Astrocyte (in vitro differentiated cells and primary cell): ENCODE data around the gene EPHA6. TPM values are rescaled to one million over a fixed set of nuclear protein-coding genes. Genes with fewer than 3 reads are reported as not detected.

ENCODE experiments used
- DNase-seq: peaks from one replicate; pipeline ENCODE4 v3.0.0-alpha.2; 2010; ENCODE audit warnings: low read depth
- FAIRE-seq: peaks from 2 replicates; lab custom pipeline; 2011; peaks lifted over from hg19 to GRCh38; lab: Jason Lieb, UNC
- H2AFZ ChIP-seq: 2 replicates; pipeline ENCODE4 v1.6.0; 2012; ENCODE audit warnings: low read depth, low read length, inconsistent platforms
- H3K27ac ChIP-seq: 2 replicates; pipeline ENCODE4 v1.5.1; 2011; ENCODE audit warnings: low read depth, low read length, inconsistent platforms
- H3K27me3 ChIP-seq: 2 replicates; pipeline ENCODE4 v1.6.0; 2011; ENCODE audit warnings: low read length, inconsistent platforms; ENCODE audit not compliant: insufficient read depth
- H3K36me3 ChIP-seq: 2 replicates; pipeline ENCODE4 v1.5.1; 2011; ENCODE audit warnings: low read length, inconsistent platforms; ENCODE audit not compliant: insufficient read depth
- H3K4me1 ChIP-seq: 2 replicates; pipeline ENCODE4 v1.5.1; 2011; ENCODE audit warnings: low read length, inconsistent platforms; ENCODE audit not compliant: insufficient read depth
- H3K4me2 ChIP-seq: 2 replicates; pipeline ENCODE4 v1.6.0; 2012; ENCODE audit warnings: low read length, inconsistent platforms
- H3K4me3 ChIP-seq: 2 replicates; pipeline ENCODE4 v1.5.1; 2011; ENCODE audit warnings: low read depth, mild to moderate bottlenecking, low read length, inconsistent platforms; ENCODE audit not compliant: insufficient read depth
- H3K79me2 ChIP-seq: 2 replicates; pipeline ENCODE4 v1.6.0; 2012; ENCODE audit warnings: mild to moderate bottlenecking, low read length, inconsistent platforms; ENCODE audit not compliant: insufficient read depth
- H3K9ac ChIP-seq: 2 replicates; pipeline ENCODE4 v1.6.0; 2012; ENCODE audit warnings: mild to moderate bottlenecking, low read length, inconsistent platforms
- H3K9me3 ChIP-seq: 2 replicates; pipeline ENCODE4 v1.5.1; 2012; ENCODE audit warnings: low read depth, mild to moderate bottlenecking, low read length, inconsistent platforms; ENCODE audit not compliant: insufficient read depth
- H4K20me1 ChIP-seq: 2 replicates; pipeline ENCODE4 v1.6.0; 2012; ENCODE audit warnings: low read length, inconsistent platforms; ENCODE audit not compliant: insufficient read depth
- H3K27ac Mint-ChIP-seq: one replicate; pipeline ENCODE4 v1.8.0; 2021; ENCODE audit warnings: mild to moderate bottlenecking, mixed read lengths; ENCODE audit not compliant: unreplicated experiment
- H3K27me3 Mint-ChIP-seq: one replicate; pipeline ENCODE4 v1.8.0; 2021; ENCODE audit warnings: low read depth, mixed read lengths; ENCODE audit not compliant: unreplicated experiment
- H3K36me3 Mint-ChIP-seq: one replicate; pipeline ENCODE4 v1.8.0; 2021; ENCODE audit warnings: low read depth, mixed read lengths; ENCODE audit not compliant: unreplicated experiment
- H3K4me1 Mint-ChIP-seq: one replicate; pipeline ENCODE4 v1.8.0; 2021; ENCODE audit warnings: low read depth, mixed read lengths; ENCODE audit not compliant: unreplicated experiment
- H3K4me3 Mint-ChIP-seq: one replicate; pipeline ENCODE4 v1.8.0; 2021; ENCODE audit warnings: mild to moderate bottlenecking, moderate library complexity, mixed read lengths; ENCODE audit not compliant: unreplicated experiment
- H3K9me3 Mint-ChIP-seq: one replicate; pipeline ENCODE4 v1.8.0; 2021; ENCODE audit warnings: mild to moderate bottlenecking, mixed read lengths; ENCODE audit not compliant: unreplicated experiment
- CTCF ChIP-seq: IDR thresholded peaks from 2 replicates; pipeline ENCODE4 v1.5.1; 2011; ENCODE audit warnings: low read depth, mild to moderate bottlenecking, inconsistent platforms, low read length, moderate library complexity; ENCODE audit not compliant: insufficient read depth
- EZH2 ChIP-seq: IDR thresholded peaks from 2 replicates; pipeline ENCODE4 v1.6.1; 2012; ENCODE audit warnings: mild to moderate bottlenecking, low read length, inconsistent platforms; ENCODE audit not compliant: insufficient read depth
- total RNA-seq: library from RNA; stranded (reverse); gene quantifications from 2 replicates; pipeline ENCODE4 v1.2.1, GENCODE V29; 2021

EPHA6 gene
- total RNA-seq, 1 donor from 2014 or later: 1.7 TPM

- Histone ChIP-seq H3K27ac (no peak overlapping the region), H3K36me3 (no peaks in the 10 kb centered on the region), H3K9me3 (no peaks in the 10 kb centered on the region), H4K20me1 (no peaks in the 10 kb centered on the region), H2AFZ (no peak overlapping the region), H3K27me3 (no peaks in the 10 kb centered on the region), H3K4me2 (no peak overlapping the region), H3K4me1 (no peaks in the 10 kb centered on the region), H3K4me3 (no peak overlapping the region), H3K9ac (no peak overlapping the region), H3K79me2 (no peaks in the 10 kb centered on the region)
- TF ChIP-seq CTCF (no peak), EZH2 (no peak)
- H3K9me3 Mint-ChIP-seq: no peaks in the 10 kb centered on the region
- no peaks in the 10 kb centered on the region for H3K4me1 Mint-ChIP-seq
- no peaks in the 10 kb centered on the region for H3K36me3 Mint-ChIP-seq
- no peak for FAIRE-seq
- DNase-seq: no peak
- no peak overlapping the region for H3K4me3 Mint-ChIP-seq
- H3K27me3 Mint-ChIP-seq: no peaks in the 10 kb centered on the region
- H3K27ac Mint-ChIP-seq: no peak overlapping the region
These were observed 847.9 kb downstream of the EPHA6 start for GRCh38 chr3:97662264-97662663.

- Histone ChIP-seq H3K36me3 (no peaks in the 10 kb centered on the region), H3K27me3 (no peaks in the 10 kb centered on the region), H4K20me1 (no peaks in the 10 kb centered on the region), H3K4me3 (no peak overlapping the region), H3K79me2 (no peaks in the 10 kb centered on the region), H3K4me1 (no peaks in the 10 kb centered on the region), H3K9ac (no peak overlapping the region), H3K27ac (no peak overlapping the region), H2AFZ (no peak overlapping the region), H3K9me3 (no peaks in the 10 kb centered on the region), H3K4me2 (no peak overlapping the region)
- no peak for TF ChIP-seq CTCF
- no peak for TF ChIP-seq EZH2
- no peaks in the 10 kb centered on the region for H3K27me3 Mint-ChIP-seq
- no peak overlapping the region for H3K4me3 Mint-ChIP-seq
- no peaks in the 10 kb centered on the region for H3K9me3 Mint-ChIP-seq
- no peaks in the 10 kb centered on the region for H3K4me1 Mint-ChIP-seq
- no peak overlapping the region for H3K27ac Mint-ChIP-seq
- FAIRE-seq (no peak), DNase-seq (no peak)
- H3K36me3 Mint-ChIP-seq: no peaks in the 10 kb centered on the region
These were observed 848.4 kb downstream of the EPHA6 start for GRCh38 chr3:97662762-97663161.

- Histone ChIP-seq H4K20me1 (no peaks in the 10 kb centered on the region), H3K36me3 (no peaks in the 10 kb centered on the region), H3K27me3 (no peaks in the 10 kb centered on the region), H3K27ac (no peak overlapping the region), H3K9me3 (no peaks in the 10 kb centered on the region), H3K9ac (no peak overlapping the region), H3K79me2 (no peaks in the 10 kb centered on the region), H2AFZ (no peak overlapping the region), H3K4me1 (no peaks in the 10 kb centered on the region), H3K4me2 (no peak overlapping the region), H3K4me3 (no peak overlapping the region)
- FAIRE-seq (no peak), DNase-seq (no peak)
- no peaks in the 10 kb centered on the region for H3K4me1 Mint-ChIP-seq
- H3K27ac Mint-ChIP-seq: no peak overlapping the region
- no peak overlapping the region for H3K4me3 Mint-ChIP-seq
- H3K27me3 Mint-ChIP-seq: no peaks in the 10 kb centered on the region
- H3K36me3 Mint-ChIP-seq: no peaks in the 10 kb centered on the region
- H3K9me3 Mint-ChIP-seq: no peaks in the 10 kb centered on the region
- TF ChIP-seq CTCF: no peak
- no peak for TF ChIP-seq EZH2
These were observed 851.5 kb downstream of the EPHA6 start for GRCh38 chr3:97665896-97666295.
